Measurements from ENCODE around the gene PRMT3.
"Not testable (repeated sequence)": the region's sequence is repeated elsewhere in the genome, so short reads cannot be mapped to it uniquely, and the experiment has no call there.

The PRMT3 gene

DNA sequence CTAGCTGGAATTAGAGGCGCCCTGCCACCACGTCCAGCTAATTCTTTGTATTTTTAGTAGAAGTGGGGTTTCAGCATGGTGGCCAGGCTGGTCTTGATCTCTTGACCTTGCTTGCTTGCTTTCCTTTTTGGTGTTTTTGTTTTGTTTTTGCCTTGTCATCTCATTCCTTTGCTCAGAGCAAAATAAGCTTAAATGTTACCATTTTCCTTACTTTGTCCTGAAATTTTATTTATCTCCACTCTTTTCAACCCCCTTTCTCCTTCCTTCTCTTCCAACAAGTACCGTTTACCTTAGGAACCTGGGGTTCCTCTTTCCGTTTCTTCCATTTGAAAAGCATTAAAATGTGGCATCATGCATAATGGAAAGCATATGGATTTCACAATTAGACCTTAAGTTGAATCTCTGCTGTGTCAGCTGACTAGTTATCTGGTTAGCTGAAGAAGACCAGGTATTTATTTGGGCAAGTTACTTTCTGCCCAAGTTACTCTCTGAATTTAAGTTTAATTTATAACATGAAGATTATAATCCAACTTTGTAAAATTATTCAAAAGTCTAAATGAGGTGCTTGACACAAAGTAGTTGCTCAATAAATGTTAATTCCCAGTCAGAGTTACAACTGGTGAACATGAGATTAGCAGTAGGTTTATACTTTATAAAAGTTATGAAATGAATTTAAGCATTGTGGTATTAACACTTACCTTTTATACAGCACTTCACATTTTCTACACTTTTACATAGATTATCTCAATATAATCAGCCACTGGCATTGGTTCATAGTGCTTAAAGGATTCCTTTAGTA lies 69.7 kb downstream of the PRMT3 start:
- no peak for DNase-seq (ENCODE audit: low spot score)
- FAIRE-seq: no peak

- FAIRE-seq: no peak
- no peak for DNase-seq (ENCODE audit: low spot score)
Measured at GRCh38 chr11:20457934-20458680, 70.6 kb downstream of the PRMT3 start.

- no peak for DNase-seq (ENCODE audit: low spot score)
- no peak for FAIRE-seq
Measured at GRCh38 chr11:20458905-20459632, 71.6 kb downstream of the PRMT3 start.

DNA sequence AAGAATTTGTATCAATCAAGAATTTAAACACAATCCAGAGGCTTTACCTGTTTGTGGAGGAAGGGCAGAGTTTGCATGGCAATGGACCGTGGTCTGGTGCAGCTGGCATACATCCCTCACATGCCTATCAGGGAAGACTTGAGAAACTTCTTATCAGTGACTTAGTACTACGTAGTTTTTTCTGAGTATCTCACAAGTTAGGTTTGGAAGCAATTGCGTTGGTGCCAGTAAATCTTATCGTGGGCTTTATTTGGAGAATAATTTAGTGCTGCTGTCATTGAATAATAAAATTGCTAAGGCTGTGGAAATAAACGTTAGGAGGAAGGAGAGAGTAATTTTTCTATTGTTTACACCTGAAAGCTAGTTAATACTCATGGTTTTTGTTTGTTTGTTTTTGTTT lies 72.3 kb downstream of the PRMT3 start:
- no peak for DNase-seq (ENCODE audit: low spot score)

GRCh38 chr11:20464518-20464917 lies 77.0 kb downstream of the PRMT3 start:
- DNase-seq (ENCODE audit: low spot score) (no peak), FAIRE-seq (no peak)

More for the DNA sequence above, 72.3 kb downstream of the PRMT3 start:
- no peak for FAIRE-seq

DNA sequence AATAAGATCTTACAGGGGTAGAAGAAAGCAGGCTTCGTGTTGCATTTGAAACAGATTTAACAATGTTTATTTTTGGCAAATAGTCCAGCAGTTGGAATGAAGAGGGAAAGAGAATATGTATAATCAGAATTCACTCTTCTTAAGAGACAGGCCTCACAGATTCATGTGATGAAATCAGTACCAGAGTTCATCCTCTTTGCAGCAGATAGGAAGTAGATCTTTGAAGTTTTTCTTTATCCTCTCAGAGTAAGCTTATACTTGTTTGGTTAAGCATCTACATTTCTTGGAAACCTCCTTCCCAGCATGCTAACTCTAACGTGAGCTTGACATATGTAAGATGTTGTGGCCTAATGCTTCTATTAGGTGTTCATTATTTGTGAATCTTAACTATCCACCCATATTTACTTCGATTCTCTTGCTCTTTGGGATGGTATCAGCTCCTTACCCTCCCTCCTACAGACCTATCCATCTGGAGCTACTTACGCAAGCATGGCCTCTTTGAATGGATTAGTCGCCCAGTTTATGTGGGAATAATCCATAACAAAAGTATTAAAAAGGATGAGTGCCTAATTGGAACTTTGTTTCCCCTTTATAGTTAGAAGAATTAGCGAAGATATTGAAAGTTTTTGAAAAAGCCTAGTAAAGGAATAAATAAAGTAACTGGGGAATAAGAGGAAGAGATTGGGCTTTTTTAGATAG lies 80.1 kb downstream of the PRMT3 start:
- no peak for FAIRE-seq
- DNase-seq (ENCODE audit: low spot score): no peak

GRCh38 chr11:20470348-20470747 lies 82.8 kb downstream of the PRMT3 start:
- no peak for FAIRE-seq
- DNase-seq (ENCODE audit: low spot score): no peak

DNA sequence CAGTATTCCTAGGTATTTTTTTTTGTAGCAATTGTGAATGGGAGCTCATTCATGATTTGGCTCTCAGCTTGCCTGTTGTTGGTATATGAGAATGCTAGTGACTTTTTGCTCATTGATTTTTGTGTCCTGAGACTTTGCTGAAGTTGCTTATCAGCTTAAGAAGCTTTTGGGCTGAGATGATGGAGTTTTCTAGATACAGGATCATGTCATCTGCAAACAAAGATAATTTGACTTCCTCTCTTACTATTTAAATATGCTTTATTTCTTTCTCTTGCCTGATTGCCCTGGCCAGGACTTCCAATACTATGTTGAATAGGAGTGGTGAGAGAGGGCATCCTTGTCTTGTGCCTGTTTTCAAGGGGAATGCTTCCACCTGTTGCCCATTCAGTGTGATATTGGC lies 84.4 kb downstream of the PRMT3 start:
- not testable (repeated sequence) for FAIRE-seq; DNase-seq (ENCODE audit: low spot score)

DNA sequence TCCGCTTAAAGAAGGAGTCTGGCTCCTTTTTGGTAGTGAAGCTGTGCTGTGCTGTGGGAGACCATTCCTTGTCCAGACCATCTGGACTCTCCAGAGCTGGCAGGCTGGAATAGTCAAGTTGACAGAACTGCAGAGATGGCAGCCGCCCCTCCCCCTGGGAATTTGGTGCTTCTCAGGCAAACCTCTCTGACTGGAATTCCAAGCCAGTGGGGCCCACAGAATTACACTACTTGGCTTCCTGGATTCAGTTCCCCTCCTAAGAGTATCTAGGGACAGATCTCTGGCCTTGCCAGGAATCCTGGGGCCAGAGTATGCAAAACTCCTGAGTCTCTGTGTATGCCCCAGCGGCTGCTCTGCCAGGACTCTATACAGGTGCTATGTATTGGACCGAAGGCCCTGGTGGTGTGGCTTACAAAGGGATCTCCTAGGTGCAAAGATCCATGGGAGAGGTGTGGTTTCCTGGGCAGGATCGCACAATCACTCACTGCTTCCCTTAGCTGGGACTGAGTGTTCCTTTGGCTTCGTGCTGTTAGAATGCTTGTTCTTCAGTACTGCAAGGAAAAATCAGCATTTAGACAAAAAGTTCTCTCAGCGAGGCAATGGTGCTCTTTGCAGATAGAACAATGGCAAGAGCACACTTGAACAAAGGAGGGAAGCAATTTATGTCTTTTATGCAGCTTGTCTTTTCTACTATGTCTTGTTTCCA lies 86.8 kb downstream of the PRMT3 start:
- DNase-seq (ENCODE audit: low spot score) (no peak), FAIRE-seq (no peak)

- FAIRE-seq (no peak), DNase-seq (ENCODE audit: low spot score) (no peak)
Measured at GRCh38 chr11:20474882-20475517, 87.5 kb downstream of the PRMT3 start.

GRCh38 chr11:20477418-20478090 lies 90.0 kb downstream of the PRMT3 start:
- FAIRE-seq: no peak
- DNase-seq (ENCODE audit: low spot score): no peak

DNA sequence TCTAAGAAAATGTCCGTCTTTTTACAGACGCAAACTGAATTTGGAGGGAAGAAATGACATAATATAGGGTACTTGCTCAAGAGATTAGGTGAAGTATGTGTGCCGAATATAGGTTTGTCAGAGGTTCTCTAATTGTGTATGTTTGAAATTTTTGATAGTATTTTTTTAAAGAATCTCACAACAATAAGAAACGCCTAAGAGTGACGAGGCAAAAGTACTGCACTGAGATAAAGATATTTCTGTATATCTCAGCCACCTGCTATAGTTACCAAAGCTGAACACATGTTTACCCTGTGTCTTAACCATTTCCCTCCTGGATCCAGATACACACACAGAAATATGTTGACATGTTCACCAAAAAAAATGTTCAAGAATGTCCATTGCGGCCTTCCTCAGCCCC lies 92.0 kb downstream of the PRMT3 start:
- DNase-seq (ENCODE audit: low spot score): no peak
- FAIRE-seq: no peak

- FAIRE-seq: no peak
Measured at GRCh38 chr11:20483931-20484330, 96.4 kb downstream of the PRMT3 start.

DNA sequence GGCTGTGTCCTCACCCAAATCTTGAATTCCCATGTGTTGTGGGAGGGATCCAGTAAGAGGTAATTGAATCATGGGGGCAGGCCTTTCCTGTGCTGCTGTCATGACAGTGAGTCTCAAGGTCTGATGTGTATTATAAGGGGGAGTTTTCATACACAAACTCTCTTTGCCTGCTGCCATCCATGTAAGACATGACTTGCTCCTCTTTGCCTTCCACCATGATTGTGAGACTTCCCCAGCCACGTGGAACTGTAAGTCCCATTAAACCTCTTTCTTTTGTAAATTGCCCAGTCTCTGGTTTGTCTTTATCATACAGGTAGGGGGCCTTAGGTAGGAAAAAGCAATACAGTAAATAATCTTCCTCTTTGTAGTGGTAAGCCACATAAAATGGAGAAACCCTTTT lies 96.9 kb downstream of the PRMT3 start:
- not testable (repeated sequence) for FAIRE-seq; DNase-seq (ENCODE audit: low spot score)

More at GRCh38 chr11:20483931-20484330, 96.4 kb downstream of the PRMT3 start:
- no peak for DNase-seq (ENCODE audit: low spot score)

DNA sequence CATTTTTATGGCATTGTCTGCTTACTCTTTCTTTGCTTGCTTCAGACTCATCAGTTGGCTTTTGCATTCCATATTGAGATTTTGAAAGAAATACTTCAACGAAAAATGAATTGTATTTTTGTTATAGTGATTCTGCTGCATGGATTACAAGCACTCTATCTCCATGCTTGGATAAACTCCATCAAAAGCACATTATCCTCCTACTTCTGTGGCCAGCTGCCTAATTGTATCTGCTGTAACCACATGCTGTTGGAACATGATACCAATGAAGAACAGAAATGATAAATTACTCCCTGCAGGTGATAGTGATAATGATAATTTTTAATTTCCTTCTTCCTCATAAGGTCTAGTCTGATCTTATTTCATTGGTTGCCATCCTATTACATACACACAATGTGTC lies 100.8 kb downstream of the PRMT3 start:
- FAIRE-seq: no peak
- no peak for DNase-seq (ENCODE audit: low spot score)

GRCh38 chr11:20489948-20490347 lies 102.4 kb downstream of the PRMT3 start:
- DNase-seq (ENCODE audit: low spot score) (no peak), FAIRE-seq (no peak)

DNA sequence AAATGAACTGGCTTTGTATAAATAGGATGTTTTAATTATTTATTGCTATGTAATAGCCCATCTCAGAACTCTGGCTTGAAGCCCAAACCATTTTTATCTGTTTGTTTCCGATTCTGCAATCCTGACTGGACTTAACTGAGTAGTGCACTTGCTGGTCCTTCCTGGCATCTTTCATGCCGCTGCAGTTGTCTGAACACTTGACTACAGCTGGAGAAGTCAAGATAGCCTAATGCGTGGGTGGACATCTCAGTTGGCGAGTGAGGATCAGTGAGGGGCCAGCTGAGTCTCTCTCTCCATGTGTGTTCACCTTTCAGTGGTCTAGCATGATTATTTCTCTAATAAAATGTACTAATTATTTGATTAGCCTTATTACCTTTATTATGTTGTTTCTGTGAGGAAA lies 105.8 kb downstream of the PRMT3 start:
- DNase-seq (ENCODE audit: low spot score) (no peak), FAIRE-seq (no peak)

- no peak for FAIRE-seq
- DNase-seq (ENCODE audit: low spot score): no peak
Measured at GRCh38 chr11:20497124-20497792, 109.7 kb downstream of the PRMT3 start.

DNA sequence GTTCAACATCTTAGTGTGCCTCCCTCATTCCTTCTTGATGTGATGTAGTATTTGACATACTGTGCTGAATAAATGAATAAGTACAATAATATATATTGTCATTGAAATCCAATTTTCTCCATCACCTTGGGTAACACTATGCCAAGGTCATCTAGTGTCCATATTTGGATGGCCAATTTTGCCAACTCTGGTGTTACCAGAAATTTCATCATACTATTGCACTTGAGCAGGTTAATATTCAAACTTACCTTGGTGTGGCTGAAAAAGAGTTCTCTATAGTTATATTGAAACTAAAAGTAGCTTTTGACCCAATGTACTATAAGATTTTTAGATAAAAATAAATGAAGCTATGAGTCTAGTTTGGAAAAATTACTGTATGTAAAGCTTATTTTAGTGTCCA lies 113.7 kb downstream of the PRMT3 start:
- DNase-seq (ENCODE audit: low spot score): no peak
- FAIRE-seq: no peak
